ENCODE data around the gene TTR. TPM values are rescaled to one million over a fixed set of nuclear protein-coding genes. Genes with fewer than 3 reads are reported as not detected.

The TTR gene
- total and polyA plus RNA-seq, 2 donors (not counting 1 experiment from before 2014, with no cell fraction given), result not detected

DNA sequence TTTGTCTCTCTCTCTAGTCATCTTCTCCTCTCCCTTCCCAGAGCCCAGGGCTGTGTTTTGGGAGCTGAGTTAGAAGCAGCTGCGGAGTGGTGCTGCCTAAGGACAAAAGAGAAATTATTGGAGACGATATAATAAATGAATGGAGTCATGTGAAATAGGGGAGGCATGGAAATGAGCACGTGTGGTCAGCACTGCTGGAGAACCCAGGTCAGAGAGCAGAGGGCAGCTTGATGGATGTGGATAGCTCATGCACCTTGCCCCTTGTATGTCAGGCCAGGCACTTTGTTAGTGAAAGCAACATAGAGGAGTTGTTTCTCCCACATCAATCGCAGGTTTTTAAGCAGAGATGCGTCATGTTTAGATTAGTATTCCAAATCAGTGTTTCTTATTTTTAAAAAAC is 15.7 kb downstream of the TTR start:
- Histone ChIP-seq H3K27ac (ENCODE audit: insufficient read depth, low read length) (no peak overlapping the region), H3K79me2 (ENCODE audit: control insufficient read depth, insufficient read depth, low read length) (no peaks in the 10 kb centered on the region), H3K9me3 (ENCODE audit: control insufficient read depth, insufficient read depth, low read depth, low read length) (no peaks in the 10 kb centered on the region), H3K36me3 (ENCODE audit: control insufficient read depth, insufficient read depth, low read length) (no peaks in the 10 kb centered on the region), H2AFZ (ENCODE audit: low read length) (no peak overlapping the region), H3K4me1 (ENCODE audit: control insufficient read depth, extremely low read depth, insufficient read depth, low read length) (no peaks in the 10 kb centered on the region), H3K4me3 (replicated peaks in 1 of 4; ENCODE audit: control extremely low read depth in 1 of 4, insufficient read depth in 1 of 4, low read depth in 3 of 4, low read length in 4 of 4) (no peak overlapping the region), H3K4me2 (ENCODE audit: extremely low read depth, insufficient read depth, low read length) (no peak overlapping the region), H3K9ac (ENCODE audit: insufficient read depth, low read length) (no peak overlapping the region), H3K27me3 (ENCODE audit: control insufficient read depth, insufficient read depth, low read length) (no peaks in the 10 kb centered on the region), H4K20me1 (ENCODE audit: control insufficient read depth, extremely low read depth, insufficient read depth, low read length) (no peaks in the 10 kb centered on the region)
- DNase-seq (ENCODE audit: low read depth in 2 of 2), result no peak
- TF ChIP-seq CTCF (conservative IDR thresholded peaks at IDR 0.05 in 1 of 2, IDR thresholded peaks at IDR 0.05 in 1 of 2; ENCODE audit: low read depth in 1 of 2, low read length in 2 of 2), result no peak
- no peak for TF ChIP-seq EZH2 (IDR thresholded peaks at IDR 0.05; ENCODE audit: low read length, missing control alignments)

DNA sequence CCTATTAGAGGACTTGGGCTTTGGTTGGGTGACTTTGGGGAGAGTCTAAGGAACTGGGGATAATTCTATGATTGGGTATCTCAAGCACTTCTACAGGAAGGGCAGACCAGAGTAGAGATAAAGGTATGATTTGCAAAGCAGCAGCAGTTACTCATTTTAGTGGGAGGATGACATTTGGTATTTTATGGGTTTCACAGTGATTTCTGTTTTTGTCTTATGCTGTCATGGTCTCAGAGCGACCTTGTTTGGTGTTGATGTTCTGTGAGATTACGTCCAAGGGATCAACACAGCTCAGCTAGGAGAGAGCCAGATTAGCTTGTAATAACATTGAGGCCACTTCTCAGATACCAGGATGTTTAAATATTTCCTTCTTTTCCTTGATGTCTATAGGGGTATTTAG is 18.2 kb downstream of the TTR start:
- no peaks in the 10 kb centered on the region for H3K4me1 ChIP-seq (ENCODE audit: control insufficient read depth, extremely low read depth, insufficient read depth, low read length)
- H2AFZ ChIP-seq (ENCODE audit: low read length), result no peak overlapping the region
- no peak for DNase-seq (ENCODE audit: low read depth in 2 of 2)
- TF ChIP-seq CTCF (conservative IDR thresholded peaks at IDR 0.05 in 1 of 2, IDR thresholded peaks at IDR 0.05 in 1 of 2; ENCODE audit: low read depth in 1 of 2, low read length in 2 of 2) (no peak), EZH2 (IDR thresholded peaks at IDR 0.05; ENCODE audit: low read length, missing control alignments) (no peak)
- no peaks in the 10 kb centered on the region for H3K36me3 ChIP-seq (ENCODE audit: control insufficient read depth, insufficient read depth, low read length)
- no peaks in the 10 kb centered on the region for H4K20me1 ChIP-seq (ENCODE audit: control insufficient read depth, extremely low read depth, insufficient read depth, low read length)
- H3K4me3 ChIP-seq (replicated peaks in 1 of 4; ENCODE audit: control extremely low read depth in 1 of 4, insufficient read depth in 1 of 4, low read depth in 3 of 4, low read length in 4 of 4), result no peak overlapping the region
- H3K4me2 ChIP-seq (ENCODE audit: extremely low read depth, insufficient read depth, low read length), result no peak overlapping the region
- no peaks in the 10 kb centered on the region for H3K27me3 ChIP-seq (ENCODE audit: control insufficient read depth, insufficient read depth, low read length)
- no peaks in the 10 kb centered on the region for H3K9me3 ChIP-seq (ENCODE audit: control insufficient read depth, insufficient read depth, low read depth, low read length)
- H3K79me2 ChIP-seq (ENCODE audit: control insufficient read depth, insufficient read depth, low read length), result no peaks in the 10 kb centered on the region
- H3K27ac ChIP-seq (ENCODE audit: insufficient read depth, low read length), result no peak overlapping the region
- H3K9ac ChIP-seq (ENCODE audit: insufficient read depth, low read length), result no peak overlapping the region

GRCh38 chr18:31610286-31611205 is 18.9 kb downstream of the TTR start:
- Histone ChIP-seq H3K79me2 (ENCODE audit: control insufficient read depth, insufficient read depth, low read length) (no peaks in the 10 kb centered on the region), H3K9ac (ENCODE audit: insufficient read depth, low read length) (no peak overlapping the region), H3K27ac (ENCODE audit: insufficient read depth, low read length) (no peak overlapping the region), H3K4me1 (ENCODE audit: control insufficient read depth, extremely low read depth, insufficient read depth, low read length) (no peaks in the 10 kb centered on the region), H4K20me1 (ENCODE audit: control insufficient read depth, extremely low read depth, insufficient read depth, low read length) (no peaks in the 10 kb centered on the region), H3K36me3 (ENCODE audit: control insufficient read depth, insufficient read depth, low read length) (no peaks in the 10 kb centered on the region), H3K9me3 (ENCODE audit: control insufficient read depth, insufficient read depth, low read depth, low read length) (no peaks in the 10 kb centered on the region), H3K4me3 (replicated peaks in 1 of 4; ENCODE audit: control extremely low read depth in 1 of 4, insufficient read depth in 1 of 4, low read depth in 3 of 4, low read length in 4 of 4) (no peak overlapping the region), H2AFZ (ENCODE audit: low read length) (no peak overlapping the region), H3K27me3 (ENCODE audit: control insufficient read depth, insufficient read depth, low read length) (no peaks in the 10 kb centered on the region), H3K4me2 (ENCODE audit: extremely low read depth, insufficient read depth, low read length) (no peak overlapping the region)
- DNase-seq (ENCODE audit: low read depth in 2 of 2), result no peak
- no peak for TF ChIP-seq CTCF (conservative IDR thresholded peaks at IDR 0.05 in 1 of 2, IDR thresholded peaks at IDR 0.05 in 1 of 2; ENCODE audit: low read depth in 1 of 2, low read length in 2 of 2)
- TF ChIP-seq EZH2 (IDR thresholded peaks at IDR 0.05; ENCODE audit: low read length, missing control alignments), result no peak
